Neural crest cell (in vitro differentiated cells): Measurements from ENCODE around the gene KCNE1. TPM values are rescaled to one million over a fixed set of nuclear protein-coding genes. Genes with fewer than 3 reads are reported as not detected.

Experiments used
- DNase-seq: peaks from one replicate; pipeline ENCODE4 v3.0.0; 2021; ENCODE audit warnings: low read depth, mixed read lengths, low spot score
- H3K27ac Mint-ChIP-seq: one replicate; pipeline ENCODE4 v1.8.0; 2021; ENCODE audit warnings: mild to moderate bottlenecking, mixed read lengths; ENCODE audit not compliant: unreplicated experiment
- H3K27me3 Mint-ChIP-seq: 2 replicates; pipeline ENCODE4 v1.8.0; 2021; ENCODE audit warnings: low read depth, mild to moderate bottlenecking, mixed read lengths
- H3K36me3 Mint-ChIP-seq: 2 replicates; pipeline ENCODE4 v1.8.0; 2021; ENCODE audit warnings: low read depth, mild to moderate bottlenecking, mixed read lengths
- H3K4me1 Mint-ChIP-seq: 2 replicates; pipeline ENCODE4 v1.8.0; 2021; ENCODE audit warnings: mixed read lengths
- H3K4me3 Mint-ChIP-seq: one replicate; pipeline ENCODE4 v1.8.0; 2021; ENCODE audit warnings: mild to moderate bottlenecking, mixed read lengths
- H3K9me3 Mint-ChIP-seq: 2 replicates; pipeline ENCODE4 v1.8.0; 2021; ENCODE audit warnings: mixed read lengths
- total RNA-seq: library from RNA; stranded (reverse); gene quantifications from 2 replicates; pipeline ENCODE4 v1.2.1, GENCODE V29; 2021
- TF ChIP-seq, protein P1 (sequence below): fragments of 200-600 bp; sonication (generic); conservative IDR thresholded peaks from 2 replicates; pipeline ENCODE4 v1.5.0; 2021; ENCODE audit warnings: antibody characterized with exemption, mild to moderate bottlenecking

KCNE1 gene
- total RNA-seq, 1 donor from 2014 or later: 0.68 TPM

DNA sequence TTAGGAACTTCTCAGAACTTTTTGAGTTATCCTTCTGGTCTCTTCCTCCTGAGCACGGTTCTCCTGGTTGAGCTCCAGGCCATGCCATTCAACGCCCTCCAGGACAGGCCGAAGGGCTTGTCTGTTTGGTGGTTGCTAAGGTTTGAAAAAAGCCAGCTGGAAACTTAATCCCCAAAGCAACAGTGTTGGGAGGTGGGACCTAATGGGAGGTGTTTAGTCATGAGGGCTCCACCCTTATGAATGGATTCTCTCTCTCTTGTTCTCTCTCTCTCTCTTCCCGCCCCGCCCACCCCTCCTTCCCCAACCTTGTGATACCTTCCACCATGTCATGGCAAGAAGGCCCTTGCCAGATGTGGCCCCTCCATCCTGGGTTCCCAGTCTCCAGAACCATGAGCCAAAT lies 829 bp downstream of the KCNE1 start:
- no peak overlapping the region for H3K27ac Mint-ChIP-seq
- H3K36me3 Mint-ChIP-seq: no peaks in the 10 kb centered on the region
- TF ChIP-seq, protein P1, sequence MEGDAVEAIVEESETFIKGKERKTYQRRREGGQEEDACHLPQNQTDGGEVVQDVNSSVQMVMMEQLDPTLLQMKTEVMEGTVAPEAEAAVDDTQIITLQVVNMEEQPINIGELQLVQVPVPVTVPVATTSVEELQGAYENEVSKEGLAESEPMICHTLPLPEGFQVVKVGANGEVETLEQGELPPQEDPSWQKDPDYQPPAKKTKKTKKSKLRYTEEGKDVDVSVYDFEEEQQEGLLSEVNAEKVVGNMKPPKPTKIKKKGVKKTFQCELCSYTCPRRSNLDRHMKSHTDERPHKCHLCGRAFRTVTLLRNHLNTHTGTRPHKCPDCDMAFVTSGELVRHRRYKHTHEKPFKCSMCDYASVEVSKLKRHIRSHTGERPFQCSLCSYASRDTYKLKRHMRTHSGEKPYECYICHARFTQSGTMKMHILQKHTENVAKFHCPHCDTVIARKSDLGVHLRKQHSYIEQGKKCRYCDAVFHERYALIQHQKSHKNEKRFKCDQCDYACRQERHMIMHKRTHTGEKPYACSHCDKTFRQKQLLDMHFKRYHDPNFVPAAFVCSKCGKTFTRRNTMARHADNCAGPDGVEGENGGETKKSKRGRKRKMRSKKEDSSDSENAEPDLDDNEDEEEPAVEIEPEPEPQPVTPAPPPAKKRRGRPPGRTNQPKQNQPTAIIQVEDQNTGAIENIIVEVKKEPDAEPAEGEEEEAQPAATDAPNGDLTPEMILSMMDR: no peak
- no peaks in the 10 kb centered on the region for H3K4me1 Mint-ChIP-seq
- H3K9me3 Mint-ChIP-seq: no peaks in the 10 kb centered on the region
- no peak overlapping the region for H3K4me3 Mint-ChIP-seq
- no peak for DNase-seq
- no peaks in the 10 kb centered on the region for H3K27me3 Mint-ChIP-seq

DNA sequence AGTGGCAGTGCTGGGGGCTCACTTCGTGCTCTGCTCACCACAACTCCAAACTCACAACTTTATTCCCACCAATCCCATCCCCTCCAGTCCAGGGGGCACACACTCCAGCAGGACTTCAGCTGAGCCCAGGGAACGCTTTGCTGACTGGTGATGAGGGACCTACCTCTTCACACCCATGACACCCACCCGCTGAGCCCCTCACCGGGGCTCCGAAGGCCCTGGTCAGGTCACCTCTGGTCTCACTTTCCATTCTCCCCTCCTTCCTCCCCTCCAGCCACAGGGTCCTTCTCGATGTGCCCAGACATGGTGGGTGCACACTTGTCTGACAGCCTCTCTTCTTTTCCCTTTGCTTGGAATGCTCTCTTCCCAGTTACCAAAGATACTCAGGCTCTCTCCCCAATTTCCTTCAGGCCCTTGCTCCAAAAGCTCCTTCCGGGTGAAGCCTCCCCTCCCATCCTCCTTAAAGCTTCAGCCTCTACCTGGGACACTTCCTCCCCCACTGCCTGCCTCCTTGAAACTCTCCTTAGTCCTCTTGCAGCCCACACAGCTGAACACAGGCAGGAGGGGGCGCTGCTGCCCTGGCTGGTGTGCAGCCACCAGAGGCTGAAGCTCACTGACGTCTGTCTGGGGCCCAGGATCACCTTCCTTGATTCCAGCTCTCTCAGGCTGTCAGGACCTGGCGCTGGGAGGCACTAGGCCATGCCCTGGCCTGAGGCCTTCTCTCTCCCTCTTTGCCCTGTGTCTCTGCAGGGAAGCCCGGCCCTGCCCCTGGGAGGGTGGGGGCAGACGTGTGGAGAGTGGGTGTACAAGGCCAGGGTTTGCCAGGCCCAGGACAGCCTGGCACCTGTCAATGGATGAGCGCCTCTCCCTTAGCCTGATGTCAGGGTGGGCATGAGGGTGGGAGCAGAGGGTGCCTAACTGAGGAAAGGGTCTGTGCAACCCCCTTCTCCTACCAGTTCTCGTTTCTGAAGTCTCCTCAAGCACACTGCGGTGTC lies 1.6 kb downstream of the KCNE1 start:
- TF ChIP-seq, protein P1: peak; percentile 57
- DNase-seq: peak; percentile 48
- H3K4me1 Mint-ChIP-seq: no peaks in the 10 kb centered on the region
- no peaks in the 10 kb centered on the region for H3K27me3 Mint-ChIP-seq
- no peak overlapping the region for H3K4me3 Mint-ChIP-seq
- H3K27ac Mint-ChIP-seq: no peak overlapping the region
- no peaks in the 10 kb centered on the region for H3K9me3 Mint-ChIP-seq
- no peaks in the 10 kb centered on the region for H3K36me3 Mint-ChIP-seq

DNA sequence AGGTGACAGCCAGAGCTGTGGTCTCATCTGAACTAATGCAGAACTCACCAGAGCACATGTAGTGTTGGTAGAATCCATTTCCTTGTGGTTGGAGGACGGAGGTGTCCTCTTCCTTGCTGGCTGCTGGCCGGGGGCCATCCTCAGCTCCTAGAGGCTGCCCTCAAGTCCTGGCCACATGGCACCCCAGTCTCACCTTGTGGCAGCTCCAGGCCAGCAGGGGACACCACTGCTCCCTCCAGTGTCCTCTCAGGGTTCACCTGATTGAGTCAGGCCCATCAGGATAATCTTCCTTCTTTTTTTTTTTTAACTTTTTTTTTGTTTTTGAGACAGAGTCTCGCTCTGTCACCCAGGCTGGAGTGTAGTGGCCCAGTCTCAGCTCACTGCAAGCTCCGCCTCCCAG lies 2.9 kb downstream of the KCNE1 start:
- H3K4me1 Mint-ChIP-seq: no peaks in the 10 kb centered on the region
- TF ChIP-seq, protein P1: no peak
- H3K36me3 Mint-ChIP-seq: no peaks in the 10 kb centered on the region

DNA sequence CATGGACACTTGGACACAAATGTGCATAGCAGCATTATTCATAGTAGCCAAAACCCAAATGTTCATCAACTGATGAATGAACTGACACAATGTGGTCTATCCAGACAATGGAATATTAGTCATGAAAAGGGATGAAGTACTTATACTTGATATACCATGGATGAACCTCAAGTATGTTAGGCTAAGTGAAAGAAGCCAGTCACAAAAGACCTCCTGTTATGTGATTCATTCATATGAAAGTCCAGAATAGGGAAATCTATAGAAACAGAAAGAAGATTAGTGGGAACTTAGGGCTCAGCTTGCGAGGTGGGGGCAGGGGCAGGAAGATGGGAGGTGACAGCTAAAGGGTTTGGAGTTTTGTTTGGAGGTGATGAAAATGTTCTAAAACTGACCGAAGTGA lies 7.4 kb downstream of the KCNE1 start:
- Mint-ChIP-seq H3K9me3 (peaks cover 5% of the 10 kb centered on the region), H3K36me3 (no peaks in the 10 kb centered on the region), H3K27ac (no peak overlapping the region), H3K4me1 (no peaks in the 10 kb centered on the region), H3K27me3 (no peaks in the 10 kb centered on the region), H3K4me3 (no peak overlapping the region)
- TF ChIP-seq, protein P1: no peak
- no peak for DNase-seq

More for the DNA sequence above, 2.9 kb downstream of the KCNE1 start:
- no peak for DNase-seq
- Mint-ChIP-seq H3K4me3 (no peak overlapping the region), H3K27ac (no peak overlapping the region), H3K27me3 (no peaks in the 10 kb centered on the region), H3K9me3 (peaks cover 5% of the 10 kb centered on the region)

DNA sequence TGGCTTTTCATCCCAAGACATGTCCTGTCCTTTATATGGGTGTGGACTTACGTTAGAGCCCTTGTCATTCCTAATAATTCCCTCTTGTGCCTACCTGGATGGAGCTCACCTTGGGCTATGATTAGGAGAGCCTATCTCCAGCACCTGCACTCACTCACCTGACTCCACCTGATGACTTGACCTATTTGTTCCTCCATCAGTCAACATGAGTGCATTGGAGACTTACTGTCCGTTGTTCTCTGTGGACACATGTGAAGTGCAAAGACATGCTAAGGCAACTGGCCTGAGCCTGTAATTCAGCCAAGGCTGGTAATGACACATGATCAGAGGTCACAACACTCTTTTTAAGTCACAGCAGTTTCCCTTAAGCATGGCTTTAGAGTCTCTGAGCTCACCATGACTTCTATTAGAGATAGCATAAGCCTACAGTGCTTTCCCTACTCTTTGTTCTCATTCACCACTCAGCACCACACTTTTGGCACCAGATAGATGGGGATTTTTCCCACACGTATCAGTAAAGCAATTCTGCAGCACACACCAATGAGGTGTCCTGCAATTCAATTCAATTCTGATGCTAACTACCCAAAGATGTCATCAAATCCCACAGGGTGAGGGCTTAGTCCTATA lies 9.4 kb downstream of the KCNE1 start:
- Mint-ChIP-seq H3K36me3 (peaks cover 4% of the 10 kb centered on the region), H3K4me1 (no peaks in the 10 kb centered on the region), H3K27ac (no peak overlapping the region), H3K9me3 (peaks cover 11% of the 10 kb centered on the region), H3K4me3 (no peak overlapping the region), H3K27me3 (no peaks in the 10 kb centered on the region)
- TF ChIP-seq, protein P1: no peak
- DNase-seq: no peak
